NCI-H1694 treated with DMSO at 0.1 percent for 48 hours (cell line): Measurements from ENCODE around the gene ELSPBP1.
"Not testable (repeated sequence)": the region's sequence is repeated elsewhere in the genome, so short reads cannot be mapped to it uniquely, and the experiment has no call there.

Experiments used
- DNase-seq: peaks from one replicate; lab custom pipeline; 2025; lab: John Stamatoyannopoulos, UW

The ELSPBP1 gene

GRCh38 chr19:47994209-47994802 lies at the start of gene ELSPBP1:
ELSPBP1 (plus strand) TSS chr19:47994632; CDS start chr19:48008668, 14,036 bp downstream.
- DNase-seq, result no peak

DNA sequence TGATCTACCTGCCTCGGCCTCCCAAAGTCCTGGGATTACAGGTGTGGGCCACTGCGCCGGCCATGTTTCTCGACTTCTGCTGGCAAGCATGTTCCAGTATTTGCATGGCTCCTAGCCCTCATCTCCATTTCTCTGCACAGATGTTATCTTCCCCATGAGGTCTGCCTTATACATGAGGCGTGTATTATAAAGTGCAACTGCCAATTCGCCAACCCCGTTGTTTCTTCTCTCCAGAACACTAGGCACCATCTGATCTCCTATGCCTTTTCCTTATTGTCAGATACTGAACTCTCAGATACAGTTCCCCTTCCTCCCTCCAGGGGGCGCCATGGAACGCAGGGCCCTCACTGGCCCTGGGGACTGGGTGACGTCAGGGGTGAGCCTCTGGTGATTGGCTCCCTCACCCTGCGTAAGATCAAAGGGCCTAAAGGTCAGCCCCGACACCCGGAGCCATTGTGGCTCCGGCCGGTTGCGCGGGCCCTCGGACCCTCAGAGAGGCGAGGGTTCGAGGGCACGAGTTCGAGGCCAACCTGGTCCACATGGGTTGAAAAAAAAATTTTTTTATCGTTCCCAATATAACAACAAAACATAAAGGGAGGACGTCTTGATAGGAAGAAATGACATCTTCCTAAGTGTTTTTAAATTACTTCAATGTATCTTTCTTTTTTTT lies 44.4 kb upstream of the ELSPBP1 start:
- DNase-seq, result not testable (repeated sequence)

DNA sequence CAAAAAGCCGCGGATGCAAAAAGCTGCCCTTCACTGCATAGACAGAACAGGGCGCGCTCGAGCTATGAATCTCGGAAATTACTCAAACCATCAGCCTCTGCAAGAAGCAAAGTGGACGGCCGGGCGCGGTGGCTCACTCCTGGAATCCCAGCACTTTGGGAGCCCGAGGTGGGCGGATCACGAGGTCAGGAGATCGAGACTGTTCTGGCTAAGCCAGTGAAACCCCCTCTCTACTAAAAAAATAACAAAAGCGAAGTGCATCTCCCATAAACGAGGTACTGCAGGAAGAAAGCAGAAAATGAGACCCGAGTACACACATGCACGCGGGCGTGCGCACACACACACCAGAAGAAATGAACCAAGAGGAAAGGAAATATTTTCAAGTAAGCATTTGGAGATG lies 42.3 kb upstream of the ELSPBP1 start:
- not testable (repeated sequence) for DNase-seq

DNA sequence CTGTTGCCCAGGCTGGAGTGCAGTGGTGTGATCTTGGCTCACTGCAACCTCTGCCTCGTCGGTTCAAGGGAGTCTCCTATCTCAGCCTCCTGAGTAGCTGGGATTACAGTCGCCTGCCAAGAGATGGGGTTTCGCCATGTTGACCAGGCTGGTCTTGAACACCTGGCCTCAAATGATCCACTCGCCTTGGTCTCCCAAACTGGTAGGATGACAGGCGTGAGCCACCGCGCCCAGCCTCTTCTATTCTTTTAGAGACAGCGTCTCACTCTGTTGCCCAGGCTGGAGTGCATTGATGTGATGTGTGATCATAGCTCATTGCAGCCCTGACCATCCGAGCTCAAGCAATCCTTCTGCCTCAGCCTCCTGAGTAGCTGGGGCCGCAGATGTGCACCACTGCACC lies 38.5 kb upstream of the ELSPBP1 start:
- not testable (repeated sequence) for DNase-seq

GRCh38 chr19:47973529-47973928 lies 20.9 kb upstream of the ELSPBP1 start:
- no peak for DNase-seq

GRCh38 chr19:47991191-47991808 lies 3.1 kb upstream of the ELSPBP1 start:
- DNase-seq, result no peak

DNA sequence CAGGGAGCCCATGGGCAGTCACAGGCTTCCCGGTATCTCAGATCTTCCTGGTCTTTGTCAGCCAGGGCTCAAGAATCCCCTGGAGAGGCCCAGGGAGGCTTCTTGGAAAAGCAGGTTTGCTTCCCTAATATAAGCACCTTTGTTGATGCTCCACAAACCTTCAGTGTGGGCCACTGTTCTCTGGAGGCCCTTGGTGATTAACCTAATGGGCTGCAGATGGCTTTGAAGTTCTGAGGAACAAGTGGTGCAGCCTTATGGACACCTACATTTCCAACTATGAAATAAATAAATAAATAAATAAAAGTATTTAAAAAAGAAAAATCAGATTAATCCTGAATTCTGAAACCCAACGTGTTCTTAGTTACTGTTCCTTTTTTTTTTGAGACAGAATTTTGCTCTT lies 2.4 kb upstream of the ELSPBP1 start, which contains the start of gene BSPH1:
BSPH1 (minus strand) TSS at position 101 of the 400 bp plus-strand sequence; CDS start at position 12, 89 bp downstream.
- DNase-seq, result no peak

- DNase-seq, result no peak
Measured at GRCh38 chr19:47996230-47996727, 1.8 kb downstream of the ELSPBP1 start.

DNA sequence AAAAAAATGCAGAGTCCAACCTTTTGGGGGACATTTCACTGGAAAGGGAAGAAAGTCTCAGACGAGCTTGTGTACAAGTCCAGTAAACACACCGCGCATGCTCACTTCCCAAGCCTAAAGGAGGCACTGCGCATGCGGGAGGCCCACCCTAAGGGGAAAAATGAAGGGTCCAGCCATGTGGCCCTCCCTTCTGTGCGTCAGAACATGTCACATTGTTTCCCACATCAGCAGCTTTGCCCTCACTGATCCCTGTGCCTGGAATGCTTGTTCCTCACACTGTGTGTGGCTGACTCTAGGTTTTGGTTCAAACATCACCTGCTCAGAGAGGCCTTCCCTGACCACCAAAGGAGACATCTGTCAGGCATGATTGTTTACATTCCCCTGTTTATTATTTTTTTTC lies 4.4 kb downstream of the ELSPBP1 start:
- no peak for DNase-seq

- DNase-seq, result no peak
Measured at GRCh38 chr19:48000846-48001245, 6.4 kb downstream of the ELSPBP1 start.

DNA sequence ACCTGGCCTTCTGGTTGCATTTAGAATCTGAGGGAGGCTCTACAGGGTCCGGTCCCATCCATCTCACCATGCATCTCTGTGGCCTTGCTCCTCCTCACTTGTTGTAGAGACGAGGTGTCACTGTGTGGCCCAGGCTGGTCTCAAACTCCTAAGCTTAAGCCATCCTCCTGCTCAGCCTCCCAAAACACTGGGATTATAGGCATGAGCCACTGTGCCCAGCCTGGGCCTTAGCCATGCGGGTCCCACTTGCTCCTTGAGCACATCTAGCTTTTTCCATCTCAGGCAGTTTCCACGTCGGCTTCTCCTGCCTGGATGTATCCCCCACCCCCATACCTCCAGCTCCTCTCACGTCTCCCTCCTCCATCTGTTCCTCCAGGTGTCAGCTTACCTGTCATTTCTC lies 9.8 kb downstream of the ELSPBP1 start:
- DNase-seq, result no peak

- no peak for DNase-seq
Measured at GRCh38 chr19:48006762-48007161, 12.3 kb downstream of the ELSPBP1 start.

DNA sequence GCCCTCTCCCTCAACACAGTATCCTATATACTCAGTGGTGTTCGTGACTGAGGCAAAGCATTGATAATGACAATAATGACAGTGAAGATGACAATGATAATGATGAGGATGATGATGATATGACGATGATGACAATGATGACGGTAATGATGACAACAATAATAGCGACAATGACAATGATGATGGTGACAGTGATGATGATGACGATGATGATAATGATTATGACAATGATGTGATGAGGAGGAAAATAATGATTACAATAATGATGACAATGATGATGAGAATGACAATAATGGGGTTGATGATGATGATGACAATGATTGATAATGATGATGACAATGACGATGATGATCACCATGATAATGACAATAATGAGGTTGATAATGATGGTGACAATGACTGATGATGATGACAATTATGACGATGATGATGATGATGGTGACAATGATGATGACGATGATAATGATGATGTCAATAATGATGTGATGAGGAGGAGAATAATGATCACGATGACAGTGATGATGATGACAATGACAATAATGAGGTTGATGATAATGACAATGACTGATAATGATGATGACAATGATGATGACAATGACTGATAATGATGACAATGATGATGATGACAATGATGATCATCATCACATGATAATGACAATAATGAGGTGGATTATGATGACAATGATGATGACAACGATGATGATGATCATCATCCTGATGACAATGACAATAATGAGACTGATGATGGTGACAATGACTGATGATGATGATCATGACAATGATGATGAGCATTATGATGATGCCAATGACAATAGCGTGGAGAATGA lies 16.7 kb downstream of the ELSPBP1 start:
- DNase-seq, result no peak

GRCh38 chr19:48020686-48021085 lies 26.3 kb downstream of the ELSPBP1 start:
- DNase-seq, result no peak

DNA sequence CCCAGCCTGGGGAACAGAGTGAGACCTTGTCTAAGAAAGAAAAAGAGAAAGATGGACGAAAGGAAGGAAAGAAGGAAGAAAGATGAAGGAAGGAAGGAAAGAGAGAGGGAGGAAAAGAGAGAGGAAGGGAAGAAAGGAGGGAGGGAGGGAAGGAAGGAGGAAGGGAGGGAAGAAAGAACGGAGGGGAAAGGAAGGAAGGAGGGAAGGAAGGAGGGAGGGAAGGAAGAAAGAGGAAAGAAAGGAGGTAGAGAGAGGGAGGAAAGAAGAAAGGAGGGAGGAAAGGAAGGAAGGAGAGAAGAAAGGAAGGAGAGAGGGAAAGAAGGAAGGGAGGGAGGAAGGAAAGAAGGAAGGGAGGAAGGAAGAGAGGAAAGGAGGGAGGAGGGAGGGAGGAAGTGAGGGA lies 28.6 kb downstream of the ELSPBP1 start:
- DNase-seq, result no peak

GRCh38 chr19:48023518-48023917 lies 29.1 kb downstream of the ELSPBP1 start:
- no peak for DNase-seq

DNA sequence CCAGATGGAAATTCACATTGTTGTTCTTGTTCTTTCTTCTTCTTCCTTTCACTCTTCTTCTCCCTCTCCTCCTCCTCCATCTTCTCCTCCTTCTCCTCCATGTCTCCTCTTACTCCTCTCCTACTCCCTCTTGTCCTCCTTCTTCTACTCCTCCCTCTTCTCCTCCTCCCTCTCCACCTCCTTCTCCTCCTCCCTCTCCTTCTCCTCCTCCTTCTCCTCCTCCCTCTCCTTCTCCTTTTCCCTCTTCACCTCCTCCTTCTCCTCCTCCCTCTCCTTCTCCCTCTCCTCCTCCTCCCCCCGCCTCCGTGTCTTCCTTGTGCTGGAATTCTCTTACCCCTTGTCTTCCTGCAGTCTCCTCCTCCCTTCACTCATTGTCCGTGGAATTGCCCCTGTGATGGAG lies 31.0 kb downstream of the ELSPBP1 start:
- DNase-seq, result no peak

- no peak for DNase-seq
Measured at GRCh38 chr19:48029431-48029830, 35.0 kb downstream of the ELSPBP1 start.

DNA sequence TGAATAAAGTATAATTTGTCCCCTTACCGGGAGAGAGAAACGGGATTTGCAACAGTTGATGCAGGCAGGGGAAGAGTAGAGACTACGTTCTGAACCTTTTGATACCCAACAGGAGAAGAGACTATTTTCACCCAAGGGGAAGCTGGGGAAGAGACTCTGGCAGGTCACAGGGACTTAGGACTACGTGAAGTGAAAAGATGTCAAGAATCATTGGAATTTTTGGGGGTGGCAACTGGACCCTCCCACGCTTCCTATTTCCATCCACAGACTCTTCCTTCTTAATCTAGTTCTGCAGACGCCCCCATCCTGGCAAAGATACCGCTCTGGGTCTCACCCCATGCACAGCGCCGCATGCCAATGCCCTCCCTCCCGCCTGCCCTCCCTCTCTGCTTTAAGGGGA lies 35.6 kb downstream of the ELSPBP1 start:
- DNase-seq, result no peak

- DNase-seq, result no peak
Measured at GRCh38 chr19:48033604-48034003, 39.2 kb downstream of the ELSPBP1 start.

GRCh38 chr19:48036765-48037164 lies 42.3 kb downstream of the ELSPBP1 start:
- DNase-seq, result no peak

DNA sequence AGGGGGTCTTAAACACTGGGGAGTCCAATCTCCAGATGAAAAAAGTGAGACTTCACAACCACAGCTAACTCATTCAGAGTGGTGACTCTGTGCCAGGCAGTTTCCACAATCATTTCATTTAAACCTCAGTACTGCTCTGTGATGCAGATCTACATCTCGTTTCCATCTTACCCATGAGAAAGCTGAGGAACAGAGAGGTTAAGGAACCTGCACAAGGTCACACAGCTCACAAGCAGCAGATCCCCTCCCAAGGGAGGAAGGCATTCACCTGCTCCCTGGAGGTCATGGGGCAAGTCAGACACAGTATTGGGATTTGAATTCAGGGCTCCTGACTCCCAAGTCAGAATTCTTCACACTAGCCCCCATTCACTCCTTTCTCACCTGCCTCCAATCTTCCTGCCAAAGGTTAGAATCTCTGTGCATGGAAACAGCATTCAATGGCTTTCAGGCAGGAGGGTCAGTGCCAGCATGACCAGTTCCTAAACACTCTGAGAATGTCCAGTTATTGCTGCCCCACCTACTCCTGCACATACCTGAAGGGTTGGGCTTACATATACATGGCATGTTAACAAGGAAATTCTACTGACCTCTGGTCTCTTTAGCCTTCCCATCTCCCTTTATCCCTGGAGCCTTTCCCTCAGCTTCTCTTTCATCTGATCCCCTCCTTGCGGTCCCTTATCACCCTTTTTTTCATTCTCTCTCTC lies 47.6 kb downstream of the ELSPBP1 start:
- no peak for DNase-seq
